ENCODE results near the gene SUCO.

The SUCO gene

GRCh38 chr1:172630868-172631267 lies 97.9 kb downstream of the SUCO start:
- H3K4me1 ChIP-seq (ENCODE audit: insufficient read depth, insufficient read length): no peaks in the 10 kb centered on the region
- H3K9me3 ChIP-seq (ENCODE audit: insufficient read depth, low read length): peaks cover 22% of the 10 kb centered on the region; the same call in 1 of the 2 replicates
- H3K4me3 ChIP-seq (ENCODE audit: insufficient read length, low read depth): no peak overlapping the region
- H3K27me3 ChIP-seq (ENCODE audit: insufficient read depth, insufficient read length): no peaks in the 10 kb centered on the region
- H3K36me3 ChIP-seq (ENCODE audit: insufficient read depth, insufficient read length, low read length): no peaks in the 10 kb centered on the region
- TF ChIP-seq ZNF274 (IDR thresholded peaks at IDR 0.05; ENCODE audit: low read depth, low read length) (no peak), SUZ12 (IDR thresholded peaks at IDR 0.05; ENCODE audit: extremely low read depth, insufficient read depth, insufficient read length) (no peak), YY1 (IDR thresholded peaks at IDR 0.05; ENCODE audit: insufficient read depth, insufficient read length) (no peak)
- H3K9ac ChIP-seq (ENCODE audit: insufficient read length, low read depth): no peak overlapping the region
- DNase-seq (ENCODE audit: low read depth, low spot score): no peak

GRCh38 chr1:172637522-172637921 lies 104.6 kb downstream of the SUCO start:
- no peak overlapping the region for H3K4me3 ChIP-seq (ENCODE audit: insufficient read length, low read depth)
- TF ChIP-seq SUZ12 (IDR thresholded peaks at IDR 0.05; ENCODE audit: extremely low read depth, insufficient read depth, insufficient read length) (no peak), YY1 (IDR thresholded peaks at IDR 0.05; ENCODE audit: insufficient read depth, insufficient read length) (no peak), ZNF274 (IDR thresholded peaks at IDR 0.05; ENCODE audit: low read depth, low read length) (no peak)
- peaks cover 22% of the 10 kb centered on the region for H3K9me3 ChIP-seq (ENCODE audit: insufficient read depth, low read length)
- H3K4me1 ChIP-seq (ENCODE audit: insufficient read depth, insufficient read length): peaks cover 2% of the 10 kb centered on the region
- no peak for DNase-seq (ENCODE audit: low read depth, low spot score)
- no peaks in the 10 kb centered on the region for H3K36me3 ChIP-seq (ENCODE audit: insufficient read depth, insufficient read length, low read length)
- H3K27me3 ChIP-seq (ENCODE audit: insufficient read depth, insufficient read length): no peaks in the 10 kb centered on the region
- no peak overlapping the region for H3K9ac ChIP-seq (ENCODE audit: insufficient read length, low read depth)

- no peak overlapping the region for H3K9ac ChIP-seq (ENCODE audit: insufficient read length, low read depth)
- DNase-seq (ENCODE audit: low read depth, low spot score): no peak
- H3K27me3 ChIP-seq (ENCODE audit: insufficient read depth, insufficient read length): no peaks in the 10 kb centered on the region
- TF ChIP-seq ZNF274 (IDR thresholded peaks at IDR 0.05; ENCODE audit: low read depth, low read length): no peak
- TF ChIP-seq YY1 (IDR thresholded peaks at IDR 0.05; ENCODE audit: insufficient read depth, insufficient read length): no peak
- TF ChIP-seq SUZ12 (IDR thresholded peaks at IDR 0.05; ENCODE audit: extremely low read depth, insufficient read depth, insufficient read length): no peak
- H3K4me1 ChIP-seq (ENCODE audit: insufficient read depth, insufficient read length): peaks cover 2% of the 10 kb centered on the region
- no peaks in the 10 kb centered on the region for H3K36me3 ChIP-seq (ENCODE audit: insufficient read depth, insufficient read length, low read length)
- peaks cover 21% of the 10 kb centered on the region for H3K9me3 ChIP-seq (ENCODE audit: insufficient read depth, low read length)
- H3K4me3 ChIP-seq (ENCODE audit: insufficient read length, low read depth): no peak overlapping the region
Observed at GRCh38 chr1:172638249-172638648, 105.3 kb downstream of the SUCO start.

GRCh38 chr1:172638885-172639831 lies 106.2 kb downstream of the SUCO start:
- Histone ChIP-seq H3K4me3 (ENCODE audit: insufficient read length, low read depth) (no peak overlapping the region), H3K9me3 (ENCODE audit: insufficient read depth, low read length) (peaks cover 20% of the 10 kb centered on the region), H3K4me1 (ENCODE audit: insufficient read depth, insufficient read length) (peaks cover 2% of the 10 kb centered on the region)

GRCh38 chr1:172640111-172640510 lies 107.2 kb downstream of the SUCO start:
- Histone ChIP-seq H3K27me3 (ENCODE audit: insufficient read depth, insufficient read length) (no peaks in the 10 kb centered on the region), H3K4me1 (ENCODE audit: insufficient read depth, insufficient read length) (peaks cover 2% of the 10 kb centered on the region), H3K9ac (ENCODE audit: insufficient read length, low read depth) (no peak overlapping the region), H3K4me3 (ENCODE audit: insufficient read length, low read depth) (no peak overlapping the region), H3K36me3 (ENCODE audit: insufficient read depth, insufficient read length, low read length) (no peaks in the 10 kb centered on the region), H3K9me3 (ENCODE audit: insufficient read depth, low read length) (peaks cover 16% of the 10 kb centered on the region)
- DNase-seq (ENCODE audit: low read depth, low spot score): no peak
- TF ChIP-seq SUZ12 (IDR thresholded peaks at IDR 0.05; ENCODE audit: extremely low read depth, insufficient read depth, insufficient read length): no peak
- TF ChIP-seq YY1 (IDR thresholded peaks at IDR 0.05; ENCODE audit: insufficient read depth, insufficient read length): no peak
- no peak for TF ChIP-seq ZNF274 (IDR thresholded peaks at IDR 0.05; ENCODE audit: low read depth, low read length)

More at GRCh38 chr1:172638885-172639831, 106.2 kb downstream of the SUCO start:
- Histone ChIP-seq H3K9ac (ENCODE audit: insufficient read length, low read depth) (no peak overlapping the region), H3K27me3 (ENCODE audit: insufficient read depth, insufficient read length) (no peaks in the 10 kb centered on the region), H3K36me3 (ENCODE audit: insufficient read depth, insufficient read length, low read length) (no peaks in the 10 kb centered on the region)
- TF ChIP-seq ZNF274 (IDR thresholded peaks at IDR 0.05; ENCODE audit: low read depth, low read length): no peak
- no peak for TF ChIP-seq YY1 (IDR thresholded peaks at IDR 0.05; ENCODE audit: insufficient read depth, insufficient read length)
- no peak for TF ChIP-seq SUZ12 (IDR thresholded peaks at IDR 0.05; ENCODE audit: extremely low read depth, insufficient read depth, insufficient read length)
- no peak for DNase-seq (ENCODE audit: low read depth, low spot score)

GRCh38 chr1:172641492-172641891 lies 108.5 kb downstream of the SUCO start:
- Histone ChIP-seq H3K9me3 (ENCODE audit: insufficient read depth, low read length) (peaks cover 13% of the 10 kb centered on the region), H3K4me3 (ENCODE audit: insufficient read length, low read depth) (no peak overlapping the region), H3K9ac (ENCODE audit: insufficient read length, low read depth) (no peak overlapping the region), H3K27me3 (ENCODE audit: insufficient read depth, insufficient read length) (no peaks in the 10 kb centered on the region), H3K4me1 (ENCODE audit: insufficient read depth, insufficient read length) (peaks cover 2% of the 10 kb centered on the region), H3K36me3 (ENCODE audit: insufficient read depth, insufficient read length, low read length) (no peaks in the 10 kb centered on the region)
- DNase-seq (ENCODE audit: low read depth, low spot score): no peak
- no peak for TF ChIP-seq ZNF274 (IDR thresholded peaks at IDR 0.05; ENCODE audit: low read depth, low read length)
- TF ChIP-seq SUZ12 (IDR thresholded peaks at IDR 0.05; ENCODE audit: extremely low read depth, insufficient read depth, insufficient read length): no peak

- Histone ChIP-seq H3K36me3 (ENCODE audit: insufficient read depth, insufficient read length, low read length) (no peaks in the 10 kb centered on the region), H3K27me3 (ENCODE audit: insufficient read depth, insufficient read length) (no peaks in the 10 kb centered on the region), H3K4me3 (ENCODE audit: insufficient read length, low read depth) (no peak overlapping the region), H3K9me3 (ENCODE audit: insufficient read depth, low read length) (peaks cover 2% of the 10 kb centered on the region; the same call in 1 of the 2 replicates), H3K9ac (ENCODE audit: insufficient read length, low read depth) (no peak overlapping the region), H3K4me1 (ENCODE audit: insufficient read depth, insufficient read length) (peaks cover 2% of the 10 kb centered on the region)
- DNase-seq (ENCODE audit: low read depth, low spot score): no peak
- TF ChIP-seq ZNF274 (IDR thresholded peaks at IDR 0.05; ENCODE audit: low read depth, low read length): no peak
Observed at GRCh38 chr1:172642970-172643369, 110.0 kb downstream of the SUCO start.
